Keratinocyte (primary cell): Measurements from ENCODE around the gene TMEM37. TPM values are rescaled to one million over a fixed set of nuclear protein-coding genes. Genes with fewer than 3 reads are reported as not detected.

Source experiments
- DNase-seq: peaks from one replicate; pipeline ENCODE4 v3.0.0-alpha.2; 2011; ENCODE audit warnings: low read depth, missing footprints, low spot score
- FAIRE-seq: peaks from 2 replicates; lab custom pipeline; 2011; peaks lifted over from hg19 to GRCh38; lab: Jason Lieb, UNC
- H2AFZ ChIP-seq: 2 replicates; pipeline ENCODE4 v1.6.0; 2012; ENCODE audit warnings: low read length, control low read depth, inconsistent platforms; ENCODE audit not compliant: control insufficient read depth
- H3K27ac ChIP-seq: 2 replicates; pipeline ENCODE4 v1.5.1; 2011; ENCODE audit warnings: low read length; ENCODE audit not compliant: control insufficient read depth, insufficient read depth
- H3K27me3 ChIP-seq: 3 replicates; pipeline ENCODE4 v1.6.0; 2011; ENCODE audit warnings: low read length; ENCODE audit not compliant: control insufficient read depth, insufficient read depth; ENCODE audit errors: extremely low read depth
- H3K36me3 ChIP-seq, 2 experiments: 2 replicates in 1 of 2; 3 replicates in 1 of 2; pipeline ENCODE4 v1.5.1; 2011; ENCODE audit warnings: low read length in 2 of 2, mild to moderate bottlenecking in 1 of 2; ENCODE audit not compliant: control insufficient read depth in 2 of 2, insufficient read depth in 2 of 2; ENCODE audit errors: extremely low read depth in 1 of 2
- H3K4me1 ChIP-seq: 3 replicates; pipeline ENCODE4 v1.5.1; 2011; ENCODE audit warnings: low read length; ENCODE audit not compliant: control insufficient read depth, insufficient read depth; ENCODE audit errors: extremely low read depth
- H3K4me2 ChIP-seq: 3 replicates; pipeline ENCODE4 v1.6.0; 2011; ENCODE audit warnings: low read depth, low read length; ENCODE audit not compliant: control insufficient read depth, insufficient read depth; ENCODE audit errors: extremely low read depth
- H3K4me3 ChIP-seq, 3 experiments: fragments of 200-600 bp in 1 of 3; sonication (generic) in 1 of 3; 2 replicates in 2 of 3; 3 replicates in 1 of 3; pipeline ENCODE4 v1.5.1; 2011 to 2016; ENCODE audit warnings: low read length in 3 of 3, mild to moderate bottlenecking in 3 of 3, control low read depth in 2 of 3, inconsistent platforms in 1 of 3, low read depth in 1 of 3, mixed read lengths in 1 of 3, mixed run types in 1 of 3, moderate library complexity in 1 of 3; ENCODE audit not compliant: control insufficient read depth in 2 of 3, insufficient read depth in 2 of 3; ENCODE audit errors: extremely low read depth in 1 of 3
- H3K79me2 ChIP-seq: 2 replicates; pipeline ENCODE4 v1.6.0; 2012; ENCODE audit warnings: low read length; ENCODE audit not compliant: control insufficient read depth, insufficient read depth
- H3K9ac ChIP-seq: 3 replicates; pipeline ENCODE4 v1.6.0; 2011; ENCODE audit warnings: low read length; ENCODE audit not compliant: control insufficient read depth, insufficient read depth; ENCODE audit errors: extremely low read depth
- H3K9me1 ChIP-seq: 3 replicates; pipeline ENCODE4 v1.6.0; 2011; ENCODE audit warnings: low read length; ENCODE audit not compliant: control insufficient read depth, insufficient read depth; ENCODE audit errors: extremely low read depth
- H3K9me3 ChIP-seq: 2 replicates; pipeline ENCODE4 v1.5.1; 2012; ENCODE audit warnings: low read depth, low read length; ENCODE audit not compliant: control insufficient read depth
- H4K20me1 ChIP-seq: 3 replicates; pipeline ENCODE4 v1.6.0; 2011; ENCODE audit warnings: low read length; ENCODE audit not compliant: control insufficient read depth, insufficient read depth; ENCODE audit errors: extremely low read depth
- EZH2 ChIP-seq: IDR thresholded peaks from one replicate; pipeline ENCODE4 v1.6.1; 2012; ENCODE audit warnings: inconsistent platforms, mild to moderate bottlenecking, low read length, moderate library complexity
- dilution Hi-C: fragments of 300-500 bp; cut with MboI; formaldehyde crosslinking; loops from one replicate; pipeline ENCODE4 v1.7.0; 2020; ENCODE audit warnings: low sequenced_read_pairs; ENCODE audit not compliant: extremely low pct_ligation_motif_present
- polyA plus RNA-seq, 5 experiments: library from polyadenylated mRNA; depleted of rRNA in 3 of 5; stranded (reverse) in 3 of 5; stranded (forward) in 1 of 5; unstranded in 1 of 5; fragments of >200 nt; gene quantifications; 1 replicate in 1 of 5; 2 replicates in 3 of 5; 3 replicates in 1 of 5; pipeline versions ENCODE4 v1.2.1 to v1.2.3, GENCODE V29; 2011 to 2012; ENCODE audit warnings: missing spikeins in 2 of 5, low read depth in 1 of 5, low replicate concordance in 1 of 5
- TF ChIP-seq, protein P1 (sequence below), 3 experiments: IDR thresholded peaks in 1 of 3; conservative IDR thresholded peaks in 1 of 3; optimal IDR thresholded peaks in 1 of 3; 2 replicates in 2 of 3; 3 replicates in 1 of 3; pipeline versions ENCODE3 to v1.5.1; 2011; ENCODE audit warnings: low read length in 3 of 3, mild to moderate bottlenecking in 3 of 3, moderate library complexity in 2 of 3, control low read depth in 1 of 3, inconsistent platforms in 1 of 3; ENCODE audit not compliant: insufficient read depth in 2 of 3; ENCODE audit errors: extremely low read depth in 1 of 3

TMEM37 gene
- polyA plus RNA-seq, 1 donor (not counting 4 experiments of a cell fraction or from before 2014, with no cell fraction given), result 0.18 TPM

DNA sequence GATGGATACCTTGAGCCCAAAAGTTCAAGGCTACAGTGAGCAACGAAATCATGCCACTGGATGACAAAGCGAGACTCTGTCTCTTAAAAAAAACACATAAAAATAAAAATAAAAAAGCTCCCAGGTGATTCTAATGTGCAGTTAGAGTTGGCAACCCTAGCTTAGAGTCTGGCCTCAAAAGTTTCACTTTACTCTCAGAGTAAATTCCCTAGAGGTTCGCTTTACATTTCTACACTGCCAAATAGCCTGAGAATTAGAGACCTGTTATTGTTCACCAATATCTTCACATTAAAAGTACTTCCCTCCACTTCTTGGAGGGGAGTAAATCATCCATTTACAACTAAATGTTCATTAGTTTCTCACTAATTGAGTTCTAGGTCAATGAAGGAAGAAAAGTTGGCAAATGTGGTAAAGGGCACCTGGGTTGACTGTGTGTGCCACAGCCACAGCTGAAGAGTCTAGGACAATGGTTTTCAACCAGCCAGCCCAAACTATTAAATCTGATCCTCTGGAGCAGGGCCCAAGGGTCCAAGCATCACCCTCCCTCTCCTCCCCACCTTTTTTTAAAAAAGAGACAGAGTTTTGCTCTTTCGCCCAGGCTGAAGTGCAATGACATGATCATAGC lies 15.2 kb upstream of the TMEM37 start:
- H3K36me3 ChIP-seq, result no peaks in the 10 kb centered on the region
- dilution Hi-C loops, result no loop called here
- TF ChIP-seq, protein P1, sequence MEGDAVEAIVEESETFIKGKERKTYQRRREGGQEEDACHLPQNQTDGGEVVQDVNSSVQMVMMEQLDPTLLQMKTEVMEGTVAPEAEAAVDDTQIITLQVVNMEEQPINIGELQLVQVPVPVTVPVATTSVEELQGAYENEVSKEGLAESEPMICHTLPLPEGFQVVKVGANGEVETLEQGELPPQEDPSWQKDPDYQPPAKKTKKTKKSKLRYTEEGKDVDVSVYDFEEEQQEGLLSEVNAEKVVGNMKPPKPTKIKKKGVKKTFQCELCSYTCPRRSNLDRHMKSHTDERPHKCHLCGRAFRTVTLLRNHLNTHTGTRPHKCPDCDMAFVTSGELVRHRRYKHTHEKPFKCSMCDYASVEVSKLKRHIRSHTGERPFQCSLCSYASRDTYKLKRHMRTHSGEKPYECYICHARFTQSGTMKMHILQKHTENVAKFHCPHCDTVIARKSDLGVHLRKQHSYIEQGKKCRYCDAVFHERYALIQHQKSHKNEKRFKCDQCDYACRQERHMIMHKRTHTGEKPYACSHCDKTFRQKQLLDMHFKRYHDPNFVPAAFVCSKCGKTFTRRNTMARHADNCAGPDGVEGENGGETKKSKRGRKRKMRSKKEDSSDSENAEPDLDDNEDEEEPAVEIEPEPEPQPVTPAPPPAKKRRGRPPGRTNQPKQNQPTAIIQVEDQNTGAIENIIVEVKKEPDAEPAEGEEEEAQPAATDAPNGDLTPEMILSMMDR (optimal IDR thresholded peaks at IDR 0.05 in 1 of 3, IDR thresholded peaks at IDR 0.05 in 1 of 3, conservative IDR thresholded peaks at IDR 0.05 in 1 of 3; ENCODE audit: extremely low read depth in 1 of 3, insufficient read depth in 2 of 3, low read length in 3 of 3), result no peak
- TF ChIP-seq EZH2, result no peak

DNA sequence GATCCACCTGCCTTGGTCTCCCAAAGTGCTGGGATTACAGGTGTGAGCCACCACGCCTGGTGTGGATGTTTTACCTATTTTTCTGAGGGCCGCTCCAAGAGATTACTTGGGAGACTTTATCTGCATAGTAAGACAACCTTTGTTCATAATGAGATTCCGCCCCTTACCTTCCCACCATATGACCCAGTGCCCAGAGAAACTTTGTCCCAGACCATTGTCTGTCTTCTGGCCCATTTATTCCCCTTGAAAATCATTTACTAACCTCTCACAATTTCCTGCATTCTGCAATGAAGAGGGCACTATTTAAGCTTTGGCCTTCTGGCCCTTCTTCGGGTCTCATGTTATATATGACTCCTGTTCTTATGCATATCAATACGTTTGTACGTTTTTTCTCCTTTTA lies 13.7 kb upstream of the TMEM37 start:
- H3K9me3 ChIP-seq, result peaks cover 3% of the 10 kb centered on the region
- no peak overlapping the region for H2AFZ ChIP-seq
- H3K27ac ChIP-seq, result no peak overlapping the region
- no peak for FAIRE-seq
- DNase-seq, result no peak
- H4K20me1 ChIP-seq, result no peaks in the 10 kb centered on the region
- H3K79me2 ChIP-seq, result no peaks in the 10 kb centered on the region
- no peak overlapping the region for H3K4me2 ChIP-seq
- H3K9me1 ChIP-seq, result no peaks in the 10 kb centered on the region
- H3K4me1 ChIP-seq, result peaks cover under 1% of the 10 kb centered on the region
- H3K36me3 ChIP-seq, result no peaks in the 10 kb centered on the region
- H3K27me3 ChIP-seq, result no peaks in the 10 kb centered on the region
- no peak overlapping the region for H3K9ac ChIP-seq
- no peak overlapping the region for H3K4me3 ChIP-seq
- no peak for TF ChIP-seq EZH2
- TF ChIP-seq, protein P1 (optimal IDR thresholded peaks at IDR 0.05 in 1 of 3, IDR thresholded peaks at IDR 0.05 in 1 of 3, conservative IDR thresholded peaks at IDR 0.05 in 1 of 3; ENCODE audit: extremely low read depth in 1 of 3, insufficient read depth in 2 of 3, low read length in 3 of 3), result no peak
- dilution Hi-C loops, result no loop called here

More for the DNA sequence above, 15.2 kb upstream of the TMEM37 start:
- Histone ChIP-seq H3K9me3 (peaks cover 3% of the 10 kb centered on the region), H3K9me1 (no peaks in the 10 kb centered on the region), H3K27ac (no peak overlapping the region), H3K4me2 (no peak overlapping the region), H3K27me3 (no peaks in the 10 kb centered on the region), H3K4me1 (no peaks in the 10 kb centered on the region), H3K4me3 (no peak overlapping the region), H3K9ac (no peak overlapping the region), H3K79me2 (no peaks in the 10 kb centered on the region), H2AFZ (no peak overlapping the region), H4K20me1 (no peaks in the 10 kb centered on the region)
- DNase-seq, result no peak
- FAIRE-seq, result no peak
